HEK293 (cell line): ENCODE measurements around the gene PRELID2.
"Not testable (repeated sequence)": the region's sequence is repeated elsewhere in the genome, so short reads cannot be mapped to it uniquely, and the experiment has no call there.

Experiments
- CTCF ChIA-PET: fragments of 350-600 bp; formaldehyde crosslinking; extraction: SDS; loops from one replicate; lab custom pipeline; 2021; ENCODE audit warnings: antibody characterized with exemption; lab: Yijun Ruan, JAX
- POLR2A ChIA-PET: fragments of 300-600 bp; formaldehyde crosslinking; extraction: SDS; loops from one replicate; lab custom pipeline; 2020; ENCODE audit warnings: antibody characterized with exemption, inconsistent platforms; lab: Yijun Ruan, JAX
- H3K27ac ChIP-seq: fragments of 200-500 bp; sonication (Bioruptor generic); 2 replicates; pipeline ENCODE4 v1.5.1; 2014; ENCODE audit warnings: low read depth, low read length, control low read depth, inconsistent platforms; ENCODE audit errors: extremely low read depth
- H3K36me3 ChIP-seq, 2 experiments: fragments of 200-500 bp in 1 of 2; sonication (Bioruptor generic) in 1 of 2; 1 replicate in 1 of 2; 2 replicates in 1 of 2; pipeline ENCODE4 v1.5.1; 2014 to 2017; ENCODE audit warnings: inconsistent platforms in 2 of 2, low read length in 2 of 2; ENCODE audit not compliant: control insufficient read depth in 2 of 2, insufficient read depth in 1 of 2
- H3K4me1 ChIP-seq: fragments of 200-500 bp; sonication (Bioruptor generic); 2 replicates; pipeline ENCODE4 v1.5.1; 2014; ENCODE audit warnings: mild to moderate bottlenecking, low read length, inconsistent platforms; ENCODE audit not compliant: control insufficient read depth, insufficient read depth
- H3K4me3 ChIP-seq: 2 replicates; pipeline ENCODE4 v1.5.1; 2011; ENCODE audit warnings: low read depth, mild to moderate bottlenecking, control low read depth, low read length, moderate library complexity
- H3K9me3 ChIP-seq: fragments of 200-500 bp; sonication (Bioruptor generic); 2 replicates; pipeline ENCODE4 v1.5.1; 2014; ENCODE audit warnings: low read depth, low read length, inconsistent platforms; ENCODE audit not compliant: control insufficient read depth, insufficient read depth
- AEBP2 ChIP-seq: fragments of 450-650 bp; formaldehyde crosslinking; IDR thresholded peaks from 2 replicates; pipeline ENCODE4 v1.5.1; 2016; ENCODE audit warnings: missing biosample characterization, missing genetic modification characterization, borderline replicate concordance
- ELK4 ChIP-seq: IDR thresholded peaks from 2 replicates; pipeline ENCODE4 v1.6.1; 2011; ENCODE audit warnings: mild to moderate bottlenecking, low read depth, low read length, borderline replicate concordance
- IKZF3 ChIP-seq: fragments of 450-650 bp; IDR thresholded peaks from 2 replicates; pipeline ENCODE4 v1.5.0; 2018; ENCODE audit warnings: missing biosample characterization, mild to moderate bottlenecking, missing genetic modification characterization, moderate library complexity
- KLF10 ChIP-seq: fragments of 450-650 bp; IDR thresholded peaks from 2 replicates; pipeline ENCODE4 v1.5.1; 2018; ENCODE audit warnings: missing biosample characterization, mild to moderate bottlenecking, missing genetic modification characterization
- PBX3 ChIP-seq: sonication (generic); formaldehyde crosslinking; IDR thresholded peaks from 2 replicates; pipeline ENCODE4 v1.8.1; 2022; ENCODE audit warnings: mild to moderate bottlenecking, moderate library complexity, missing genetic modification reagents
- SALL2 ChIP-seq: fragments of 450-650 bp; formaldehyde crosslinking; IDR thresholded peaks from 2 replicates; pipeline ENCODE4 v1.5.0; 2017; ENCODE audit warnings: missing biosample characterization, mild to moderate bottlenecking, missing genetic modification characterization, borderline replicate concordance
- ZBTB44 ChIP-seq: fragments of 450-650 bp; IDR thresholded peaks from 2 replicates; pipeline ENCODE4 v1.5.1; 2018; ENCODE audit warnings: missing biosample characterization, mild to moderate bottlenecking, missing genetic modification characterization
- ZNF174 ChIP-seq: fragments of 450-650 bp; formaldehyde crosslinking; IDR thresholded peaks from 2 replicates; pipeline ENCODE4 v1.5.0; 2017; ENCODE audit warnings: missing biosample characterization, mild to moderate bottlenecking, missing genetic modification characterization
- ZNF223 ChIP-seq: fragments of 450-650 bp; formaldehyde crosslinking; IDR thresholded peaks from 2 replicates; pipeline ENCODE4 v1.5.1; 2016; ENCODE audit warnings: missing biosample characterization, missing genetic modification characterization
- ZNF292 ChIP-seq: fragments of 450-650 bp; formaldehyde crosslinking; IDR thresholded peaks from 2 replicates; pipeline ENCODE4 v1.5.1; 2016; ENCODE audit warnings: low read depth, missing biosample characterization, missing genetic modification characterization, borderline replicate concordance
- ZNF423 ChIP-seq: fragments of 450-650 bp; formaldehyde crosslinking; IDR thresholded peaks from 2 replicates; pipeline ENCODE4 v1.5.1; 2016; ENCODE audit warnings: missing biosample characterization, missing genetic modification characterization
- ZNF518A ChIP-seq: fragments of 450-650 bp; formaldehyde crosslinking; conservative IDR thresholded peaks from 2 replicates; pipeline ENCODE4 v1.5.1; 2016; ENCODE audit warnings: low read depth, missing biosample characterization, missing genetic modification characterization
- ZNF521 ChIP-seq: fragments of 450-650 bp; formaldehyde crosslinking; IDR thresholded peaks from 2 replicates; pipeline ENCODE4 v1.5.1; 2017; ENCODE audit warnings: missing biosample characterization, mild to moderate bottlenecking, missing genetic modification characterization
- ZNF610 ChIP-seq: fragments of 450-650 bp; formaldehyde crosslinking; IDR thresholded peaks from 2 replicates; pipeline ENCODE4 v1.5.1; 2016; ENCODE audit warnings: missing biosample characterization, missing genetic modification characterization, borderline replicate concordance
- ZNF677 ChIP-seq: fragments of 450-650 bp; IDR thresholded peaks from 2 replicates; pipeline ENCODE4 v1.5.0; 2018; ENCODE audit warnings: missing biosample characterization, mild to moderate bottlenecking, missing genetic modification characterization, moderate library complexity
- ZNF692 ChIP-seq: fragments of 450-650 bp; formaldehyde crosslinking; IDR thresholded peaks from 2 replicates; pipeline ENCODE4 v1.5.1; 2016; ENCODE audit warnings: missing biosample characterization, missing genetic modification characterization
- ZNF747 ChIP-seq: fragments of 450-650 bp; formaldehyde crosslinking; IDR thresholded peaks from 2 replicates; pipeline ENCODE4 v1.5.1; 2016; ENCODE audit warnings: missing biosample characterization, missing genetic modification characterization

The PRELID2 gene

GRCh38 chr5:145737578-145737977 lies 97.6 kb downstream of the PRELID2 start:
- Histone ChIP-seq H3K4me3 (no peak overlapping the region), H3K9me3 (no peaks in the 10 kb centered on the region), H3K4me1 (no peaks in the 10 kb centered on the region), H3K36me3 (no peaks in the 10 kb centered on the region), H3K27ac (no peak overlapping the region)
- TF ChIP-seq ZNF223 (tag by site-specific recombination) = no peak
- no peak for TF ChIP-seq AEBP2 (tag by site-specific recombination)
- TF ChIP-seq ZNF692 (tag by site-specific recombination) = no peak
- TF ChIP-seq KLF10 (tag by site-specific recombination) = no peak
- TF ChIP-seq IKZF3 = no peak
- TF ChIP-seq ZNF521 (tag by site-specific recombination) = no peak
- no peak for TF ChIP-seq ZNF610
- TF ChIP-seq ZNF518A (tag by site-specific recombination) = no peak
- TF ChIP-seq ZNF174 (tag by site-specific recombination) = no peak
- no peak for TF ChIP-seq PBX3 (CRISPR knock-in tag)
- TF ChIP-seq ZNF423 (tag by site-specific recombination) = no peak
- no peak for TF ChIP-seq ZBTB44 (tag by site-specific recombination)
- TF ChIP-seq ELK4 = no peak
- TF ChIP-seq ZNF747 = no peak
- TF ChIP-seq ZNF292 (tag by site-specific recombination) = no peak
- no peak for TF ChIP-seq ZNF677 (tag by site-specific recombination)
- TF ChIP-seq SALL2 = no peak
- CTCF ChIA-PET = no interaction called here
- POLR2A ChIA-PET = no interaction called here

- H3K9me3 ChIP-seq, POLR2A ChIA-PET, H3K4me3 ChIP-seq, H3K27ac ChIP-seq, H3K36me3 ChIP-seq, H3K4me1 ChIP-seq: not testable (repeated sequence)
- CTCF ChIA-PET = interaction anchor here (0.6 kb wide), 1 partner anchor 25 kb away, joined by 3 read pairs; no protein-coding TSS in a partner anchor
These were observed 105.2 kb downstream of the PRELID2 start for GRCh38 chr5:145729956-145730355.
